ENCODE measurements around the gene BRD3.
A peak's percentile ranks its signal among the peaks of the same experiment; 100 is the strongest.

Gene BRD3

DNA sequence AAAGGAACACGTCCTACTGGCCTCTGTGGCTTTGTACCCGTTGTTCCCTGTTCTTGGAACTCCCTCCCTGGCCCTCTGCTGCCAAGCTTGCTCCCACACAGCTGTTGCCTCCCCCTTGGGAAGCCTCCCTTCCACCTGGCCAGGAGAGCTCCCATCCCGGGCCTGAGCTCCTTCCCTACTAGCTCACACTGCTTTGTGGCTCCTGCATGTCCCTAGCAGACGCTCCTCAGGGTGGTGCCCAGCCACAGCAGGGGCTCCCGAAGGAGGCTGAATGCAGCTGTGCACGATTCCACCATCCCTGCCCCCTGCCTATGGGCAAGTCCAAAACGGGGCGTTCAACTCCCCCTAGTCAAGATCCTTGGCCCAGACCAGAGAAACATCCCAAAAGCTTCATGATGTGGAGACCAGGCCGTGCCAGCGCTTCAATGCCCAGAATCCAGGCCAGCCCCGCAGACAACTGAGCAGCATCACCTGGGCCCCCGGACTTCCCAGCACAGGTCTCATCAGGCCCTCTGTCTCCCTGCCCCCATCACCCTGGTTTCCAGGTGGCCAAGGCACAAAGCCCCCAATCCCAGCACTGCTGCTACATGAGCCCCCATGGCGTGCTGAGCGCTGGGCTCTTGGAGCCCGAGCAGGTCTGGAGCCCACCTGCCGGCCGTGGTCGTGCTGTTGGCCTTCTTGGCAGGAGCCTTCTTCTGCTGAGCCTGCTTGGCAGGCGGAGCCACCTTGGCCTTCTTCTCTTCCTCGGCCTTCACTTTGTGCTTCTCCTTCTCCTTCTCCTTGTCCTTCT lies 28.2 kb downstream of the BRD3 start:
- no peak for DNase-seq (ENCODE audit: low read depth)

DNA sequence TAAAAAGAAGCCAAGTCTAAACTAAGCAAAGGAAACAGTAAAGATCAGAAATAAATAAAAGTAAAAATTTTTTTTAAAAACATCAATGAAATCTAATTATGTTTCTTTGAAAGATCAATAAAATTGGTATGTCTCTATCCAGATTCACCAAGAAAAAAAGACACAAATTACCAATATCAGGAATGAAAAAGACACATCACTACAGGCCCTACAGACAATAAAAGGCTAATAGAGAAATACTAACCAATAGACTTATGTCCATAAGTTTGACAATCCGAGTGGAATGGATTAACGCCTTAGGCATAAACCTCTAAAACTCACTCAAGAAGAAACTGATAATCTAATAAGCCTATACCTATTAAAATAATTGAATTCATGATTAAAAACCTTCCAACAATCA lies 30.2 kb downstream of the BRD3 start:
- DNase-seq (ENCODE audit: low read depth), result no peak

GRCh38 chr9:134036130-134036529 lies 31.7 kb downstream of the BRD3 start:
- DNase-seq (ENCODE audit: low read depth), result no peak

DNA sequence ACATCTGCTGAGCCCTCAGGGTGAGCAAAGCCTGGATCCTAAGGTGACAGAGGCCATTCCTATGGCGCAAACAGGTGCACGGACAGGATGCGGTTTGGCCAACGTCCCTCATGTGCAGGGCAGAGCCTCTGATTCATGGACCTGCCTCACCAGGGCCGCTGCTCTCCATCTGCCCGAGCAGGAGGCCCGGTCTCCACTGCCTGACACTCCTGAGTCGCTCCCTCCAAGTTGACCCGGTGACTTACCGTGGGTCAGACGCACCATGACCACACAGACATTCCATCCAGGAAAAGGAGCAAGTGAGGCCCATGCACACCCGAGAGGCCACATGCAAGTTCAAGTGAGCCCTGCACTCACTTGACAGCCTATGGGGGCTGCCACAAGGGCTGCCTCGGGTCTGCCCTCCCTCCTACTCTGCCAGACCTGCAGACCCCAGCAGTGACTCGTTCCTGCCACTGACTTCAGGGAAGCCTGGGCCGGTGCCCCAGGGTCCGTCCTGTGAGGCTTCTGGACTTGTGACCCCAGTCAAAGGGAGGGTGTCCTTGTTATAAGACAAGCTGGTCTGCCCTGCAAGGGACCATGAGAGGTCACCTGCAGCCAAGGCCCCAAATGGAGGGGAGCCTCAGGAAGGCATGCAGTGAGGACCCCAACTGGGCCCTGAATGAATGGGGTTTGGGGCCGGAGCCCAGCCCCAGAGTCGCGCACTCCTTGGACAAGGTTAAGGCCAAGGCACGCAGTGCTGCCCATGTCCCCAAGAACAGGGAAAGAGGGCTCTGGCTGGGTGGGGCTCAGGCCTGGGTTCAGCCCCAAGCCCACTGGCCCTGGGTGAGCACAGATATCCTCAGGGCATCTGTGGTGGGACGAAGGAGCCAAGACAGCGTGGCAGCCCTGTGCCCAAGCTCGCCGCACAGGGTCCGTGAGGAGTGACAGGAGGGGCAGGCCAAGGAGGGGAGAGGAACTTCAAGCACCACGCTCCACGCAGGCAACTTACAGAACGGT lies 32.5 kb downstream of the BRD3 start:
- DNase-seq (ENCODE audit: low read depth), result no peak

DNA sequence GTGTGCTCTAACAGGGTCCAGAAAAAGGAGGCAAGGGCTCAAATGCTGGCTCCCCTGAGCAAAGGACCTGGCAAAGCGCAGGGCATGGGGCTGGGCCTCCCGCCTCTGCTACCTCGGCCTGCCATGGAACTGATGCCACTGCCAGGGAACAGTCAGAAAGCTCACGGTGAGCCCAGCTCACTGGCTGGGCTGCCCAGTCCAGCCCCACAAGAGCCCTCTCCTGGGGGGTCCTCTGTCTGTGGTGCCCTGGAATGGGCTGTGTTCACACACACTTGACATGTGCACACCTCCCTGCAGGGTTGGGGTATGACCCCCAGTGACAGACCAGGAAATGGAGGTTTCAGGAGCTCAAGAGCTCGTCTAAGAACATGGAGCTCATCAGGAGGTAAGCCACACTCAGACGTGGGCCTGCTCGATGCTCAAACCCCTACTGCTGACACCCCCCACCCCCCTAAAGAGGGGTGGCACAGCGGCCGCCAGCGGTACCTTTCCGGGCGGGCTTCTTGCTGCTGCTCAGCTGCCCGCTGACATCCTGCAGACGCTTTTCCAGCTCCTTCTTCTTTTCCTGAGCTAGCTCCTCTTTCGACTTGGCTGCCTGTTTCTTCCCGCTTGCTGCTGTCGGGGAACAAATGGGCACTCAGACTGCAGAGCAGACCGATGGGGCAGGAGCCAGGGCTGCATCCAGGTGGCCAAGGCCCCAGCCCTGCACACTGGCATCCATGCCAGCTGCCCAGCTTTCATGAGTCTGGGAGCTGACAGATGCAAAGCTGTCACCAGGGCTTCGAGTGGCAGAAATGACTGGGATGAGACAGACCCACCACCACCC lies 33.4 kb downstream of the BRD3 start:
- no peak for DNase-seq (ENCODE audit: low read depth)

- no peak for DNase-seq (ENCODE audit: low read depth)
These were observed 34.2 kb downstream of the BRD3 start for GRCh38 chr9:134033516-134034214.

DNA sequence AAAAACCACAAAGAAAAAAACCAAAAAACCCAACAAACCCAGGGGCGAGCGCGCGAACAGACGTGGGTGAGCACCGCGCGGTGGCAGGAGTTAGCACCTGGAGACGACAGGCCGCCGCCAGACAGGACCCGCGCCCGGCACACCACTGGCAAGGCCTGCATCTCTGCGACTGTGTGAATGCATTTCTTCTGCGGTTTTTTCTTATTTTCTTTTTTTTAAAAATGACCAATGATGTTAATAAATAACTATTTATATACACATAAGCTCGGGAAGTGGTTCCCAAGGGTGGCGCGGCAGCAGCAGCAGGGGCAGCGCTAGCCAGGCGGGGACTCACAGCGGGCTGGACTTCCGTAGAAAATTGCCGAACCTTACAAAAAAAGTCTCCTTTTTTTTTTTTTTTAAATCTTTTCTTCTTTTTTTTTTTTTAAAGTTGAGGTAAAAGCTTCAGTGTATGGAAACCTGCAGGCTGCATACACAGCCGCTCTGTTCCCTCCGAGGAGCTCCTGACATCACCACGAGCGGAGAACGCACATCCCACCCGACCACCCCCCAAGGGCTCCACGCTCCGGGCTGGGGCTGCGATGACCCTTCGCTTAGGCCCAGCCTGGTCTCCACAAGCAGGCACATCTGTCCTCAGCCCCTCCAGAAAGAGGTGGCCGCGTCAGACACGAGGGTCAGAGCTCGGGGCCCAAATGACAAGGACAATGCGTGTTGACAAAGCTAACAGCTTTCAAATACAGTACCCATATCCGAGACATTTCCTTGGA lies 35.2 kb downstream of the BRD3 start:
- DNase-seq (ENCODE audit: low read depth), result no peak

DNA sequence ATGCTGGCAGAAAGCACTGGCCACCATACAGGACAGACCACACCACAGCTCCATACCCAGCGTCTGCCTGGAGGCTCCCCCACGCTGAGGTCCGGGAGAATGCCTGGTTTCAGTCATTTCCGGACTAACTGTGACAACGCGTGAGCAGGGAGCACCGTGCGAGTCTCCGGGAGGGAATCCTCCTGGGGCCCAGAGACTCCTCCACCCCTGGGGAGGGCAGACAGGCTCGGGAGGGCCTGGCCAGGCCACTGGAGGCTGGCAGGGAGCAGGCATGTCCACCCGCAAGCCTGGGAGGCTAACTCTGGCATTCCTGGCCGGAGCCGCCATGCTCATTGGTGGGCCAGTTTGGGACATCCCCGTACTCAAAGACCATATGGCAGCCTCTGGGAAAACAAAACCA lies 36.0 kb downstream of the BRD3 start:
- no peak for DNase-seq (ENCODE audit: low read depth)

GRCh38 chr9:134030821-134031470 lies 36.9 kb downstream of the BRD3 start:
- no peak for DNase-seq (ENCODE audit: low read depth)

- DNase-seq (ENCODE audit: low read depth), result no peak
These were observed 38.3 kb downstream of the BRD3 start for GRCh38 chr9:134029248-134030226.

- no peak for DNase-seq (ENCODE audit: low read depth)
These were observed 39.1 kb downstream of the BRD3 start for GRCh38 chr9:134028575-134029247.

- DNase-seq (ENCODE audit: low read depth), result no peak
These were observed 39.8 kb downstream of the BRD3 start for GRCh38 chr9:134028076-134028475.

- no peak for DNase-seq (ENCODE audit: low read depth)
These were observed 40.3 kb downstream of the BRD3 start for GRCh38 chr9:134027561-134027960.

GRCh38 chr9:134026981-134027380 lies 40.8 kb downstream of the BRD3 start:
- no peak for DNase-seq (ENCODE audit: low read depth)

DNA sequence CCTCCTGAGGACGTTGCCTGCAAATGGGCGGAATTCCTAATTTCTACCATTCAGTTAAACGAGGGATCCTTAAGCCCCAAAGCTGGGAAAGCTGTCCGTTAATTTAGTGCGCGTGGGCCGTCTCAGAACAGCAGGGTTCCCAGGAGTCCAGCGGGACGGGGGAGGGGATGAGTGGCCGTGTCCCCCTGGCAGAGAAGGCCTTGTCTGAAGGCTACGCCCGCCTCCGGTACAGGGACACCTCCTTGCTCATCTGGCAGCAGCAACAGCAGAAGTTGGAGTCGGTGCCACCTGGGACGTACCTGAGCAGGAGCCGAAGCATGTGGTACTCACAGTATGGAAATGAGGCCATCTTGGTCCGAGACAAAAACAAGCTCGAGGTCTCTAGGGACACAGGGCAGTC lies 41.2 kb downstream of the BRD3 start:
- DNase-seq (ENCODE audit: low read depth), result no peak

- DNase-seq (ENCODE audit: low read depth), result peak; percentile 53
These were observed 42.0 kb downstream of the BRD3 start for GRCh38 chr9:134025606-134026541.
